ENCODE measurements around the gene HPS6.
"Not testable (repeated sequence)": the region's sequence is repeated elsewhere in the genome, so short reads cannot be mapped to it uniquely, and the experiment has no call there.

GRCh38 chr10:102035807-102036206 is 29.3 kb upstream of the HPS6 start:
- TF ChIP-seq CTCF, POLR2A (IDR thresholded peaks at IDR 0.05): not testable (repeated sequence)

Data from prostate gland (tissue), 2 donors.